Hepatocyte (in vitro differentiated cells): Measurements from ENCODE around the gene PTPN3. TPM values are rescaled to one million over a fixed set of nuclear protein-coding genes. Genes with fewer than 3 reads are reported as not detected.

ENCODE experiments used
- DNase-seq: peaks from one replicate; pipeline ENCODE4 v3.0.0-alpha.2; 2016; ENCODE audit warnings: low spot score
- H2AFZ ChIP-seq: fragments of 200-600 bp; sonication (generic); 2 replicates; pipeline ENCODE4 v1.6.0; 2016; ENCODE audit warnings: antibody characterized with exemption, mild to moderate bottlenecking
- H3K27ac ChIP-seq: fragments of 200-600 bp; sonication (generic); 2 replicates; pipeline ENCODE4 v1.5.1; 2016; ENCODE audit warnings: mild to moderate bottlenecking
- H3K27me3 ChIP-seq: fragments of 200-600 bp; sonication (generic); 2 replicates; pipeline ENCODE4 v1.6.1; 2016
- H3K36me3 ChIP-seq: fragments of 200-600 bp; sonication (generic); replicated peaks from 2 replicates; pipeline ENCODE4 v1.5.1; 2016; ENCODE audit warnings: low read depth; ENCODE audit not compliant: insufficient read depth
- H3K4me1 ChIP-seq: fragments of 200-600 bp; sonication (generic); 2 replicates; pipeline ENCODE4 v1.5.1; 2016; ENCODE audit warnings: mild to moderate bottlenecking, moderate library complexity; ENCODE audit not compliant: insufficient read depth
- H3K4me2 ChIP-seq: fragments of 200-600 bp; sonication (generic); 2 replicates; pipeline ENCODE4 v1.6.0; 2016
- H3K4me3 ChIP-seq: fragments of 200-600 bp; sonication (generic); 2 replicates; pipeline ENCODE4 v1.5.1; 2016; ENCODE audit warnings: mild to moderate bottlenecking
- H3K79me2 ChIP-seq: fragments of 200-600 bp; sonication (generic); 2 replicates; pipeline ENCODE4 v1.6.0; 2017; ENCODE audit warnings: mild to moderate bottlenecking
- H3K9me2 ChIP-seq: fragments of 200-600 bp; sonication (generic); replicated peaks from 2 replicates; pipeline ENCODE4 v1.6.0; 2017; ENCODE audit warnings: mild to moderate bottlenecking; ENCODE audit not compliant: insufficient read depth
- H3K9me3 ChIP-seq: fragments of 200-600 bp; sonication (generic); 2 replicates; pipeline ENCODE4 v1.5.1; 2016; ENCODE audit warnings: low read depth, mild to moderate bottlenecking
- H4K20me1 ChIP-seq: fragments of 200-600 bp; sonication (generic); 2 replicates; pipeline ENCODE4 v1.6.0; 2016; ENCODE audit warnings: mild to moderate bottlenecking; ENCODE audit not compliant: insufficient read depth, poor library complexity, severe bottlenecking
- CTCF ChIP-seq: fragments of 200-600 bp; sonication (generic); IDR thresholded peaks from 2 replicates; pipeline ENCODE4 v1.5.1; 2016; ENCODE audit warnings: antibody characterized with exemption, mild to moderate bottlenecking; ENCODE audit not compliant: poor library complexity
- EZH2 ChIP-seq: fragments of 200-600 bp; sonication (generic); IDR thresholded peaks from 2 replicates; pipeline ENCODE4 v1.6.1; 2016; ENCODE audit warnings: antibody characterized with exemption, mild to moderate bottlenecking, borderline replicate concordance
- EZH2phosphoT487 ChIP-seq: fragments of 200-600 bp; sonication (generic); IDR thresholded peaks from one replicate; pipeline ENCODE4 v1.6.1; 2018; ENCODE audit warnings: antibody characterized with exemption, mild to moderate bottlenecking, low read depth, moderate library complexity; ENCODE audit not compliant: unreplicated experiment, severe bottlenecking
- WGBS: methylation state at CpG from one replicate; pipeline ENCODE4 v1.1.6; 2016; ENCODE audit warnings: low lambda C conversion rate; ENCODE audit errors: missing lambda C conversion rate; 5-methylcytosine and 5-hydroxymethylcytosine counted together
- polyA plus RNA-seq: library from polyadenylated mRNA; unstranded; fragments of >200 nt; fragmentation: Nextera tagmentation; extraction: Ambion mirVana; gene quantifications from 2 replicates; pipeline ENCODE4 v1.2.1, GENCODE V29; 2016
- total RNA-seq: library from RNA; depleted of rRNA; stranded (reverse); fragments of >200 nt; gene quantifications from 2 replicates; pipeline ENCODE4 v1.2.3, GENCODE V29; 2014

Gene PTPN3
- total and polyA plus RNA-seq, 2 experiments from 2014 or later = 4.4 to 12.1 TPM

- Histone ChIP-seq H3K4me2 (no peak overlapping the region), H3K36me3 (no peaks in the 10 kb centered on the region), H3K4me1 (peaks cover 9% of the 10 kb centered on the region), H3K27me3 (no peaks in the 10 kb centered on the region), H3K27ac (no peak overlapping the region), H3K79me2 (peaks cover 19% of the 10 kb centered on the region), H3K9me3 (no peaks in the 10 kb centered on the region), H3K9me2 (no peaks in the 10 kb centered on the region), H2AFZ (no peak overlapping the region), H3K4me3 (no peak overlapping the region), H4K20me1 (no peaks in the 10 kb centered on the region)
- WGBS = 89% methylated on average over 12 of the region's 12 CpGs
- no peak for DNase-seq
- TF ChIP-seq CTCF (no peak), EZH2 (no peak), EZH2phosphoT487 (no peak)
Measured at GRCh38 chr9:109466623-109467590, 31.2 kb downstream of the PTPN3 start.

- Histone ChIP-seq H3K79me2 (peaks cover 7% of the 10 kb centered on the region), H3K27ac (no peak overlapping the region), H3K9me3 (no peaks in the 10 kb centered on the region), H3K36me3 (no peaks in the 10 kb centered on the region), H4K20me1 (no peaks in the 10 kb centered on the region), H3K4me3 (no peak overlapping the region), H3K9me2 (no peaks in the 10 kb centered on the region), H2AFZ (no peak overlapping the region), H3K4me1 (no peaks in the 10 kb centered on the region), H3K27me3 (no peaks in the 10 kb centered on the region), H3K4me2 (no peak overlapping the region)
- no peak for DNase-seq
- WGBS = 92% methylated on average over 7 of the region's 7 CpGs
- TF ChIP-seq EZH2phosphoT487 = no peak
- no peak for TF ChIP-seq EZH2
- TF ChIP-seq CTCF = no peak
Measured at GRCh38 chr9:109463924-109464625, 34.0 kb downstream of the PTPN3 start.

GRCh38 chr9:109460576-109460975 lies 37.5 kb downstream of the PTPN3 start:
- no peak overlapping the region for H3K4me3 ChIP-seq
- TF ChIP-seq CTCF = no peak
- TF ChIP-seq EZH2phosphoT487 = no peak
- TF ChIP-seq EZH2 = no peak
- no peak overlapping the region for H2AFZ ChIP-seq
- no peak overlapping the region for H3K4me2 ChIP-seq
- no peaks in the 10 kb centered on the region for H3K9me2 ChIP-seq
- WGBS = 92% methylated on average over 6 of the region's 6 CpGs
- no peak for DNase-seq
- H3K79me2 ChIP-seq = no peaks in the 10 kb centered on the region
- no peaks in the 10 kb centered on the region for H3K36me3 ChIP-seq
- H3K4me1 ChIP-seq = no peaks in the 10 kb centered on the region
- no peak overlapping the region for H3K27ac ChIP-seq
- H4K20me1 ChIP-seq = no peaks in the 10 kb centered on the region
- H3K9me3 ChIP-seq = no peaks in the 10 kb centered on the region
- H3K27me3 ChIP-seq = no peaks in the 10 kb centered on the region
